Lower leg skin (tissue), 3 donors: ENCODE measurements around the gene ALMS1.
"Not testable (repeated sequence)": the region's sequence is repeated elsewhere in the genome, so short reads cannot be mapped to it uniquely, and the experiment has no call there.

Experiments used
- POLR2A ChIP-seq, 2 donors: fragments of 450-650 bp; IDR thresholded peaks; one replicate each; pipeline ENCODE4 v1.6.1; 2016 to 2017; ENCODE audit warnings: antibody characterized with exemption in 2 of 2, mild to moderate bottlenecking in 1 of 2, moderate library complexity in 1 of 2
- TF ChIP-seq, protein P1 (sequence below), 3 donors: fragments of 450-650 bp; IDR thresholded peaks; one replicate each; pipeline ENCODE4 v1.5.1; 2016; ENCODE audit warnings: antibody characterized with exemption in 3 of 3, mild to moderate bottlenecking in 3 of 3, moderate library complexity in 2 of 3

DNA sequence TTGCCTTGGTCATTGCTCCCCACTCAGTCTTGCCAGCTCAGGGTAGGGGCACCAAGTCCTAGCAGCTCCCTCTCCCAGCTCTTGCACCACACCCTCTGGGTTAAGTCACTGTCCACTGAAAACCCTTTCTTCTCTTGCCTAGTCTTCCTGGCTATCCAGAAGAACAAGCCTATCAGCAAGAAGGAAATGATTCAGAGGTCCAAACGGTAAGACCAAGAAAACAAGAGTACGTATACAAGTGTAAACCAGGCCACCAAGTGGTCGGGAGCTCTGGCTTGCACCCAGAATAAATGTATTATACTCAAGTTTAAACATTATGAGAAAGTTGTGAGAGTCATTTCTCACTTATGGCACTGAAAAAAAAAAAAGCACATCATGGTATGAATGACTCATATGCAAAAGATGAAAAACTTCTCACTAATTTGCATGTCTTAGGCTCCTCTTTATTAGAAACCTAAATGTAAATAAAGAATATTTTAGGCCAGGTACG lies 217.5 kb downstream of the ALMS1 start:
- TF ChIP-seq, protein P1, sequence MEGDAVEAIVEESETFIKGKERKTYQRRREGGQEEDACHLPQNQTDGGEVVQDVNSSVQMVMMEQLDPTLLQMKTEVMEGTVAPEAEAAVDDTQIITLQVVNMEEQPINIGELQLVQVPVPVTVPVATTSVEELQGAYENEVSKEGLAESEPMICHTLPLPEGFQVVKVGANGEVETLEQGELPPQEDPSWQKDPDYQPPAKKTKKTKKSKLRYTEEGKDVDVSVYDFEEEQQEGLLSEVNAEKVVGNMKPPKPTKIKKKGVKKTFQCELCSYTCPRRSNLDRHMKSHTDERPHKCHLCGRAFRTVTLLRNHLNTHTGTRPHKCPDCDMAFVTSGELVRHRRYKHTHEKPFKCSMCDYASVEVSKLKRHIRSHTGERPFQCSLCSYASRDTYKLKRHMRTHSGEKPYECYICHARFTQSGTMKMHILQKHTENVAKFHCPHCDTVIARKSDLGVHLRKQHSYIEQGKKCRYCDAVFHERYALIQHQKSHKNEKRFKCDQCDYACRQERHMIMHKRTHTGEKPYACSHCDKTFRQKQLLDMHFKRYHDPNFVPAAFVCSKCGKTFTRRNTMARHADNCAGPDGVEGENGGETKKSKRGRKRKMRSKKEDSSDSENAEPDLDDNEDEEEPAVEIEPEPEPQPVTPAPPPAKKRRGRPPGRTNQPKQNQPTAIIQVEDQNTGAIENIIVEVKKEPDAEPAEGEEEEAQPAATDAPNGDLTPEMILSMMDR (IDR thresholded peaks at IDR 0.05): not testable (repeated sequence)
- TF ChIP-seq POLR2A (IDR thresholded peaks at IDR 0.05): not testable (repeated sequence)
